Cardiac fibroblast (primary cell): Measurements from ENCODE around the gene NALCN.

Experiments used
- DNase-seq, 2 donors: peaks; one replicate each; pipeline versions ENCODE4 v3.0.0 to v3.0.0-alpha.2; 2010; ENCODE audit warnings: low read depth in 2 of 2
- H3K4me3 ChIP-seq, 2 donors: replicated peaks in 1 of 2; 1 replicate in 1 of 2; 2 replicates in 1 of 2; pipeline ENCODE4 v1.5.1; 2011; ENCODE audit warnings: low read depth in 2 of 2, low read length in 2 of 2, mild to moderate bottlenecking in 2 of 2, moderate library complexity in 1 of 2
- TF ChIP-seq, protein P1 (sequence below): IDR thresholded peaks from one replicate; pipeline ENCODE4 v1.5.1; 2011; ENCODE audit warnings: low read depth, mild to moderate bottlenecking, low read length, inconsistent platforms

The NALCN gene

DNA sequence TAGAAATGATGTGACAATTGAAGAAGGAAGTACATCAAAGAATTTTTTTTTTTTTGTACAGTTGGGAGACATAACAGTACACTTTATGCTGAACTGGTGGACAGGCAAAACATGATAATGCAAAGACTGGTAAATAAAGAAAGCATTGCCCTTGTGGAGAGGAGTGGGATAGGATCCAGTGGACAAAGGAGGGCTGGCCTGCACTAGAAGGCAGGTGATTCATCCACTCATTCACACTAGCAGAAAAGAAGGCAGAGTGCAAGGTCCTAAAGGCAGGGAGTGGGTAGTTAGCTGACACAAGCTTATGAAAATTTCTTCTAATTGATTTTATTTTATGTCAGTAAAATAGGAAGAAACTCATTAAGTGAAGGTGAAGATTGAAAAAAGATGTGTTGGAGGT lies 17.6 kb upstream of the NALCN start:
- no peak overlapping the region for H3K4me3 ChIP-seq
- DNase-seq, result no peak
- TF ChIP-seq, protein P1, sequence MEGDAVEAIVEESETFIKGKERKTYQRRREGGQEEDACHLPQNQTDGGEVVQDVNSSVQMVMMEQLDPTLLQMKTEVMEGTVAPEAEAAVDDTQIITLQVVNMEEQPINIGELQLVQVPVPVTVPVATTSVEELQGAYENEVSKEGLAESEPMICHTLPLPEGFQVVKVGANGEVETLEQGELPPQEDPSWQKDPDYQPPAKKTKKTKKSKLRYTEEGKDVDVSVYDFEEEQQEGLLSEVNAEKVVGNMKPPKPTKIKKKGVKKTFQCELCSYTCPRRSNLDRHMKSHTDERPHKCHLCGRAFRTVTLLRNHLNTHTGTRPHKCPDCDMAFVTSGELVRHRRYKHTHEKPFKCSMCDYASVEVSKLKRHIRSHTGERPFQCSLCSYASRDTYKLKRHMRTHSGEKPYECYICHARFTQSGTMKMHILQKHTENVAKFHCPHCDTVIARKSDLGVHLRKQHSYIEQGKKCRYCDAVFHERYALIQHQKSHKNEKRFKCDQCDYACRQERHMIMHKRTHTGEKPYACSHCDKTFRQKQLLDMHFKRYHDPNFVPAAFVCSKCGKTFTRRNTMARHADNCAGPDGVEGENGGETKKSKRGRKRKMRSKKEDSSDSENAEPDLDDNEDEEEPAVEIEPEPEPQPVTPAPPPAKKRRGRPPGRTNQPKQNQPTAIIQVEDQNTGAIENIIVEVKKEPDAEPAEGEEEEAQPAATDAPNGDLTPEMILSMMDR, result no peak

DNA sequence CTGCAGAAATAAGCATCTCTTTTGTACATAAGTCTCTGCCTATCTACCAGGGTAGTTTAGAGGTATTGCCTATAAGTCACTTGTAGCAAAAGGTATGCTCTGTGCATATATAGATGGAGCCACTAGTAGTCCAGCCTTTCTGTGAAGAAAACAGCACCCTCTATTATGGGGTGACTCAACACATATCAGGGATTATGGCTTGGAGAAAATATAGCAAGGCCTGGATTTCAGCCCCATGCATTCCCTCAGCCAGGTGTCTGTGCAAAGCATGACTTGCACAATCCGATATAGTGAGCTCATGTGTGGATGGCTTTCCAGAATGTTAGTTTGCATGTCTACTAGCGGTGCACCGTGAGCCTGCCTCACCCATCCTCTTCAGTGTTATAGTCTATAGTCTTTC lies 13.4 kb upstream of the NALCN start:
- no peak for DNase-seq
- TF ChIP-seq, protein P1, result no peak
- H3K4me3 ChIP-seq, result no peak overlapping the region

DNA sequence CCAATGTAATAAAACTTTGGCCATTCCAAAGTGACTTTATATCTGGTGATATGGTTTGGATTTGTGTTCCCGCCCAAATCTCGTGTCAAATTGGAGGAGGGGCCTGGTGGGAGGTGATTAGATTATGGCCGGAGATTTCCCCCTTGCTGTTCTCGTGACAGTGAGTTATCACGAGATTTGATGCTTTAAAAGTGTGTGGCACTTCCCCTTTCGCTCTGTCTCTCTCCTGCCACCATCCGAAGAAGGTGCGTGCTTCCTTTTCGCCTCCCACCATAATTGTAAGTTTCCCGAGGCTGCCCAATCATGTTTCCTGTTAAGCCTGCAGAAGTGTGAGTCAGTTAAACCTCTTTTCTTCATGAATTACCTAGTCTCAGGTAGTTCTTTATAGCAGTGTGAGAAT lies 9.3 kb upstream of the NALCN start:
- H3K4me3 ChIP-seq, result no peak overlapping the region
- no peak for DNase-seq
- TF ChIP-seq, protein P1, result no peak

DNA sequence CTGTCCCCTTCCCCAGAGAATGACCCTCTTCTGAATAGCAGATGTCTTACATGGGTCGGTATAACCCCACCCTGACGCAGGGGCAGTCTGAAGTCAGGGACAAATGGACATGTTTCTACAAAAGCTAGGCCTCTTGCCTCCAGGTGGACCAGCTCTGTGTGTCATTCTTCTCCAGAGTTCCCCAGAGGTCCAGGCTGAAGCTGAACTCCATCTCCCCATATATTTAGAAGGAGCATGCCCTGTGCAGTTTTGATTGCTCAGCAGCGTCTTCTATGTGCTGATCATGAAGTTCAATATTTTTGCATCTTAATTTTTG lies 8.8 kb upstream of the NALCN start:
- no peak for DNase-seq
- H3K4me3 ChIP-seq, result no peak overlapping the region
- TF ChIP-seq, protein P1, result no peak

DNA sequence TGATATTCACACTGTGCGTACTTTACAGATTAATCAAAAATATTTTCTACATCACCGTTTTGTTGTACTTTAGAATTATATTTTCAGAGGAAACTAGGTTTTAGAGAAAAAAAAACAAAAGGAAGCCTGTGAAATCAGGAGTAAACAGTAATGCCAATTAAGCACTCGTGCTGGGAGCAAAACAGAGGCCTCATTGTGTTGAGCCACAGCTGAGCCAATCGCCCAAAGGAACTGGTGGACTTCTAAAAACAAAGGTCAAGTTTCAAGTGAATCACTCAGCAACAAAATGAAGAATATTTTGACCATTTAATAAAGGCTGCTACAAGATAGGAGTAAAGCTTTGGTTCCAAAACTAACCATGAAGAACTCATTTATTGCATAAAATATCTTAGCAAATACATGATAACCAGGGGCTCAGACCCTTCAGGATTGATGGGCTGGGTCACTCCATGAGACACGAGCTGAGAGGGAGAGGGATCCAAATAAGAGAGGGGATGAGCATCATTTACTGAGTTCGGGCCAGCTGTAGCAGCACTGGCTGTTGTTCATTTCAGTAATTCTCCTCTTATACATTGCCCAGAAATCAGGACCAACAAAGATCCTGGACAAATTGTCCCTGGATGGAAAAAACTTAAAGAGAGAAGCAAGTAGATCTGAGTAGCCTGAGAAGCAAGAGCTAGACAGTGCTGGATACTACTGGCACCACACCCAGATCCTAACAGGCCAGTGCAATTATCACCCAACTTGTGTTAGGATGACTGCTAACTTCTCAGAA lies 8.3 kb upstream of the NALCN start:
- peak in 1 of 2 donors; percentile 6 for DNase-seq
- TF ChIP-seq, protein P1, result no peak
- no peak overlapping the region for H3K4me3 ChIP-seq

DNA sequence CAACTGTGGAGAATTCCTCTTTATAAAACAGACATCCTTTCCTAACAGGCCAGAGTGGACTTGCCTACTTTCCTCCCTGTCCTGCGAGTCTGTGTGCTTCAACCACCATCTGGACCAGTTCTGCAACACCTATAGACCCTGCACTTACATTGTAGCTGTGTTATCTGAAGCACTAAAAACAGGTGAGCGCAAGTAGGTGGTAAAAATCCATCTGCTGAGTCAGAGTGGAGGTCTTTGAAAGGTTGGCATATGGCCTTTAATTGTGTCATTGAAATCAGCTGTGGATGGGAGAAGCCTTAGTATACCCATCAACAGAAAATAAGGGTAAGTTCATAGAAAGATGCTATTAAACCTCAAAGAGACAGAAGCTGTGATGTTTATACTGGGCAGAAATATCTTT lies 7.6 kb upstream of the NALCN start:
- TF ChIP-seq, protein P1, result no peak
- DNase-seq, result no peak
- no peak overlapping the region for H3K4me3 ChIP-seq

DNA sequence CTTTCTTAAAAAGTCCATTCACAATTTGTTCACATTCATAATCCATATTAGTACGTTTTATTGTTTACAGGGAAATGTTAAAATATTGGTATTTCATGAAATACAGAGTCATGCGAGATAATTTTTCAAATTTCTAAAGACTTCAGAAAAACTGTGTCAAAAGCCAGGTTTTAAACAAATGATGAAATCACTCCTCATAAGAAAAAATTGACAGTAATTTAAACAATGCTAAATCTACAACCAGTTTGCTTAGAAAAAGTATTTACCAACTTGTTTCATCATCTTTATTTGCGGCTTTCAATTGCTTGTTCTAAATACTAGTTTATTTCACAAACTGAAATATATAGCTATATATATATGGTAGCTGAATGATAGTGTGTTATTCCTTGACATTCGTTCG lies 1.2 kb upstream of the NALCN start:
- DNase-seq, result no peak
- TF ChIP-seq, protein P1, result no peak
- H3K4me3 ChIP-seq, result no peak overlapping the region
